ENCODE results near the gene PDE4D.

- TF ChIP-seq CTCF (IDR thresholded peaks at IDR 0.05) (no peak), POLR2A (IDR thresholded peaks at IDR 0.05) (no peak)
Observed at GRCh38 chr5:59727186-59727585, 166.3 kb downstream of the PDE4D start.

Measured in esophagus squamous epithelium (tissue), 4 donors.